C4-2B (cell line): ENCODE data around the gene CELSR1.

Experiments
- H3K27ac ChIP-seq: fragments of 450-650 bp; 2 replicates; pipeline ENCODE4 v1.5.1; 2017
- CTCF ChIP-seq: fragments of 450-650 bp; conservative IDR thresholded peaks from 2 replicates; pipeline ENCODE4 v1.5.1; 2017; ENCODE audit warnings: mild to moderate bottlenecking
- ZFX ChIP-seq: fragments of 450-650 bp; IDR thresholded peaks from 2 replicates; pipeline ENCODE4 v1.6.1; 2017

Gene CELSR1

GRCh38 chr22:46331496-46331895, 205.9 kb downstream of the CELSR1 start:
- H3K27ac ChIP-seq, result no peak overlapping the region

GRCh38 chr22:46330426-46330825, 207.0 kb downstream of the CELSR1 start:
- TF ChIP-seq ZFX (no peak), CTCF (no peak)
- H3K27ac ChIP-seq, result no peak overlapping the region

More at GRCh38 chr22:46331496-46331895, 205.9 kb downstream of the CELSR1 start:
- TF ChIP-seq CTCF, result no peak
- no peak for TF ChIP-seq ZFX

- TF ChIP-seq CTCF, result no peak
Observed at GRCh38 chr22:46329616-46330015, 207.8 kb downstream of the CELSR1 start.

GRCh38 chr22:46328797-46329196, 208.6 kb downstream of the CELSR1 start:
- H3K27ac ChIP-seq, result no peak overlapping the region
- TF ChIP-seq ZFX (no peak), CTCF (no peak)

More at GRCh38 chr22:46329616-46330015, 207.8 kb downstream of the CELSR1 start:
- no peak overlapping the region for H3K27ac ChIP-seq

GRCh38 chr22:46327691-46328465, 209.5 kb downstream of the CELSR1 start:
- no peak overlapping the region for H3K27ac ChIP-seq
- TF ChIP-seq CTCF (no peak), ZFX (no peak)

- no peak overlapping the region for H3K27ac ChIP-seq
- TF ChIP-seq ZFX (no peak), CTCF (no peak)
Observed at GRCh38 chr22:46326066-46326680, 211.2 kb downstream of the CELSR1 start.

GRCh38 chr22:46323162-46323561, 214.3 kb downstream of the CELSR1 start:
- H3K27ac ChIP-seq, result no peak overlapping the region
- TF ChIP-seq ZFX (no peak), CTCF (no peak)
